ENCODE measurements around the gene CAVIN3.
"Not testable (repeated sequence)": the region's sequence is repeated elsewhere in the genome, so short reads cannot be mapped to it uniquely, and the experiment has no call there.

CAVIN3 gene

DNA sequence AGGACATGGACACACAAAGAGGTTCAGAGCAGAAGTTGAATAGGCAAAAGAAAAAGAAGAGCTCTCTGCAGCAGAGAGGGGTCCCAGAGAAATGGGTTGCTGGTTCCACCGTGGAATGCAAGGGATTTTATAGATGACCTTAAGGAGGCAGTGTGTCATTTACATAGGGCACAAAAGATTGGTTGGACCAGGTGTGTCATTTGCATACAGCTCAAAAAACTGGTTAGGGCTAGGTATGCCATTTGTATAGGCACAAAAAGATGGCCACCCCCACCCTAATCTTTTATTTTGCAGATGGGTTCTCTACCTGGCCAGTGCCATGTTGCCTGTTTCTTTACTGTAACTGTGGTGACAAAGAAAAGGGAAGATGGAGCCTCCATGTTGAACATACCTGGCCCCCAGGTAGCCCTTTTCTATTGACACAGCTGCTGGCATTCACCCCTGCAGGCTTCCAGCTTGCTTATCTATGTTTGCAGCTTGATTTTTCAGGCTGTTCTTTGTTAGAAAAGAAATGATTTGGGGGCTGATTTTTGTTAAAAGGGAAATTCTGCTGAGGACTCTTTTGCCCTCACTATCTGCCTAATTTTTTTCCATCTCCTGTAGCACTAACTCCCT is 3.1 kb upstream of the CAVIN3 start:
- no peak for DNase-seq

DNA sequence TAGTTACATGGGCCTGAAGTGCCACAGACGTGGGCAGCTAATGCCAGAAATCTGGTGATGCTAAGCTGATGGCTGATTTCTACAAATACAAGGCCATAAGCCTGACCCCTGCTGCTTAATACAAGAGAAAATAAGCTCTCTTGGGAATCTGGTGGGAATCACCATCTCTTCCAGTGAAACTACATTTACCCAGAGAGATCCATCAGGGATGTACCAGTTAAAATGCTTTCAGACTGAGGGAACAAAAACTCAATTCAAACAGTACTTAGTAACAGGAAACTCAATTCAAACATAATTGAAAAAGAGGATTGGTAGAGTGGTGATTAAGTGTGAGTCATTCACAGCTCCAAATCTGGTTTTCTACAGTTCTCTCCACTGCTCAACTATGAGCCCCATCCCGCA is 1.7 kb upstream of the CAVIN3 start:
- no peak for DNase-seq

DNA sequence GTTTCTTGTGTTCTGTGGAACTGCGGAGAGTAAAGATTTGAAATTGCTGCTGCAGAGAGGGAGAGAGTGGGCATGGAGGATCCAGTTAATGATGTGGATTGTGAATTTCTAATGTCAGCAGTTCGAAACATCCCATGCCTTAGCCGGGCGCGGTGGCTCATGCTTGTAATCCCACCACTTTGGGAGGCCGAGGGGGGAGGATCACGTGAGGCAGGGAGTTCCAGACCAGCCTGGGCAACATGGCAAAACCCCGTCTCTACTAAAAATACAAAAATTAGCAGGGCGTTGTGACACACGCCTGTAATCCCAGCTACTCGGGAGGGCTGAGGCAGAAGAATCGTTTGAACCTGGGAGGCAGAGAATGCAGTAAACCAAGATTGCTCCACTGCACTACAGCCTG is 1.1 kb upstream of the CAVIN3 start:
- no peak for DNase-seq

DNA sequence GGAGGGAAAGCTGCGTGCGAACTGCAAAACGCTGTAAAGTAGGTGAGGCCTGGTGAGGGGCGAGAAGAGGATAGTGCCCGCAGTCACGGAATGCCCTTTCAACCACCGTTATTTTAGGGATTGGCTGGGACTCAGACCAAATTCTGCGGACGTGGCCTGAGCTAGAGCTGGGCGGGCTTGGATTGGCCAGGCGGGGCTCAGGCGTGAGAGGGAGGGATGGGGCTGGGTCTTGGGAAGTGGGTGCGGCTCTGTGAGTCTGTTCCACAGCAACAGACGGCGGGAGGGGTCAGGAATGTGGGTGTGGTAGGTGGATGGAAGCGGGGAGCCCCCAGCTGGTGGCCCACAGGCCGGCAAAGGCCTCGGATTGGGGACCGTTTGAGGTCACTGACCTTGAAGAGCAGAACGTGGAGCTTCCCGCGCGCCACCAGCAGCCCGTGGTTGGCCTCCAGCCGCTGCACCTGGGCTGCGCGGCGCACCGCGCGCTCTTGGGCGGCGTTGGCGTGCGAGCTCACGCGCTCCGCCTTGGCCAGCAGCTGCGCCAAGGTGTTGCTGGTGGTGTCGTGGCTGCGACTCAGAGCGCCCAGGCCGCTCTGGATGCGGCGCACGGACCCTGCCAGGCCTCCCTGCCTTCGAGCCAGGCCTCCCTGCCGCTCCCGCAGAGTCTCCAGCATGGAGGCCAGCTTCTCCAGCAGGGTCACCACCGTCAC is 444 bp downstream of the CAVIN3 start:
- peak; percentile 58 for DNase-seq

DNA sequence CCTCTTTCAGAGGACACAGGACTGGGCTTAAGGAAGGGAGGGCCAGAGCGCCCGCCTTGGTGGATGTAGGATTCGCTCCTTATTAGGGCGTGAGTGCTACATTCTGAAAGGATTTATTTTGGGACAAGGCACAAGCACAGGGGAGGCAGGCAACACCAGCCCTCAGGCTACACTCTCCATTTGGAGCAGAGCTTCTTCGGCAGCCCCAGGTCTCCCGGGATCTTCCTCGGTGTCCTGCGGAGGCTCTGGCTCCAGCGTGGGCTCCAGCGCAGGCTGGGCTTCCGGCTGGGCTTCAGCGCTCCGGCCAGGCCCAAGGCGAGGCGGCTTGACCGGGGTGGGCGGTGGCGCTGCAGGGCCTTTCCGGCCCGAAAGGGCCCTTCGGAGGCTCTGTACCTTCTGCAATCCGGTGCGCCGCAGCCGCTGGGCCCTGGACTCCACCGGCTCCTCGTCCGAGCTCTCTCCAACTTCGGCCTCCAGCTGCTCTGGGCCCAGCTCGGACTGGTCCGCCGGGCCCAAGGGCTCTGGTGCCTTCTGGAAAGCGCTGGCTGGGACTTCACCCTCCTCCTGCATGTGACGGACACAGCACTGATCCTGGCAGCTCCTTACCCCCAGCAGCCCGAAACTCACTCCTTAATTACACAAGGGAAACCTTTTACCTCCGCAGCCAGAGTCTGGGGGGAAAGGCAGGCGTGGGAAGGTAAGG is 1.1 kb downstream of the CAVIN3 start:
- DNase-seq = no peak

DNA sequence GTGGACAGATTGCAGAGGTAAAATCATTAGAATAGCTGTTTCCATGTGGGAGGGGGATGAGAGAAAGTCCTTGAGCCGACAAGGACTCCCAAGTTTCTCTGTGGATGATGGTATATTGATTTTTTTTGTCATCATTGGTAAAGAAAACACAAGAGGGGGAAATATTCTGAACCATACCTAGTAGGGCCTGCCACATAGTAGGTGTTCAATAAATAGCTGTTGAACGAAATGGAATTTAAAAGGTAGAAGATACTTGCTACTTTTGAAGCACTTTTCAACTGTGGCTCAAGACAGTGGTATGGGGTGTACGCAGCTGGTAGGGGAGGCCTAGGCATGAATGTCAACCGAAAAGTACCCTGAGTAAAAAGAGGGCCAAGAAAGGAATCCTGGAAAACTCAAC is 2.1 kb downstream of the CAVIN3 start:
- no peak for DNase-seq

DNA sequence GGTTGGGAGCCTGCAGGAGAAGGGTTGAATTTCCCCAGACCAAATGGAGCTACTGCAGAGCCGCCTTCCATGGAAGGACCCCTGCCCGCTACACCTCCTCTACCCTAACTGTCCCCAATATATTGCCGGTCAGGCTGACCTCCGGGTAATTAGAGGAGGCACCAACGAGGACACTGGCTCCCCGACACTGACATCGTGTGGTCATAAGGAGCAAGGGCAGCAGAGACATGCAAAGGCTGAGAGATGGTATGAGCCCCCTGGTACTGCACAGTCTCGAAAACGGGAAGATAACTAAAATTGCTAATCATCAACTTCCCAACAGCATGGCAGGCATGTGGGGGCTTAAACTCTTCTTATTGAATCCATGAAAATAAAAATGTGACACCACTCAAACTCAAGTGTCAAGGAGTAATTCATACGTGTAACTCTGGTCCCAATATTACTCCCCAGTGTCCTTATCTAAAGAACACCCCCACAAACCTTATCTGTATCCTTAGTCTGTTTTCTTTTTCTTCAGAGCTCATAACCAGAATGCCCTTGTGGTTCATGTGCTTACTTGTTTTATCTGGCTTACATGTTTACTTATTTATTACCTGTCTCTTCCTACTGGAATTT is 4.4 kb downstream of the CAVIN3 start:
- DNase-seq = no peak

DNA sequence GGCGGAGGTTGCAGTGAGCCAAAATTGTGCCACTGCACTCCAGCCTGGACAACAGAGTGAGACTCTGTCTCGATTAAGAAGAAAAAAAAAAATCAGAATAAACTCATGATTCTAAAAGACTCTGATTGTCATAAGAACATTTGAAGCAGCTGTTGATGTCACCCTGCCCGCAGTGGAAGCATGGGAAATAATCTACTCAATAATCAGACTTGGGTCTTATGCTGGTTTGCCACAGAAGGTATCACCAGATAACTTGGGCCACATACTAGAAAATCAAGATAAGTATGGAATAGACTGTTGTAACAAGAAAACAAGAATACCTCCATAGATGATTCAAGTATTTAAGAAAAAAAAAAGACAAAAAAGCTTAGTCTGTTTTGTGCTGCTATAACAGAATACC is 8.2 kb downstream of the CAVIN3 start:
- DNase-seq = no peak

DNA sequence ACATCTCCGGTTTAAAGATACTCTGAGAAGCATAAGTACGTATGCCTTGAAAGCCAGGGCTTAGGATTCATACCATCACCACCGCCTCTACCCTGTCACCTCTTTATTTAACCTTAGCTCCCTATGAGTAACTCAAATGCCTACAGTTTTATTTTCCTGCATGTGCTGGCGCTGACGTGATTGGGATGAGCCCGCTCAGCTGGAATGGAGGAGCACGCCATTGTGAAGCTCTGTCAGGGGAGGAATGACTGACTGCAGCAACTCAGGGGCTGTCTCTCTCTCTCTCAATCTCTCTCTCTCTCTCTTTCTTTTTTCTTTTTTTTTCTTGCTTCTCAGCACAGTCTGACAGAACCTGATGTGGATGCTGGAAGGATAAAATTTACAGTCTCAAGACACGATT is 12.4 kb downstream of the CAVIN3 start:
- DNase-seq = no peak

DNA sequence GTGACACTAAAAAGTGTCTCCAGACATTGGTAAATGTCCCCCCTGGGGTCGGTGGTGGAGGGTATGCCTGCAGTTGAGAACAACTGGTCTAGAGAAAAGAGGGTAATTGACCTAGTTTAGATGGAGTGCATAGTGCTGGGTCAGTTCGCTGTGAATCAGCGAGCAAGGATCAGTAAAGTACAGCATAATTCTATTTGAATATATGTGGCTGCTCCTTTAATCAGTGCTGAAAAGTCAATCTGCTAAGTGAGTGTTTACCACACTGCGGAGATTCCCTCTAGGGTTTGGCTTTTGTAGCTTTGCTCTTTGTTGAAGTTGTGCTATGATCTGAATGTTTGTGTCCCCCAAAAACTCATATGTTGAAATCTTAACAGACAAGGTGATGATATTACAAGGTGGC is 15.0 kb downstream of the CAVIN3 start:
- no peak for DNase-seq

DNA sequence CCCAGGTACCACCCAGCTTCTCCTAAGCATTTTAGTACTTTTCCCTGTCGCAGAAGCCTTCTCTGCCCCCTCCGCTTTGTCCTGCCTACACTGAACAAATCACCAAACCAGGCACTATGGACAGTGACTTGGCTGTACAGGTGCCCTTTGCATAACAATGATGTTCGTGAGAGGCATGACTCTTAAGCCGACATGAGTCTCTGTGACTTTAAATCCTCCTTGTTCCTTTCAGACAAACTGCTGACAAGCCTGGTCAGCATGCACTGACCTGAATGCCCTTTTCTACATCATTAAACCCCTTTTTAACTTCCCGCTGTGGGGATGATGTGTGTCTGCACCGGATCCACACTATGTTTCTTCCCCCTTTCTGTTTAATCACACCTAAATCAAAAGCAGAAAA is 16.6 kb downstream of the CAVIN3 start:
- no peak for DNase-seq

DNA sequence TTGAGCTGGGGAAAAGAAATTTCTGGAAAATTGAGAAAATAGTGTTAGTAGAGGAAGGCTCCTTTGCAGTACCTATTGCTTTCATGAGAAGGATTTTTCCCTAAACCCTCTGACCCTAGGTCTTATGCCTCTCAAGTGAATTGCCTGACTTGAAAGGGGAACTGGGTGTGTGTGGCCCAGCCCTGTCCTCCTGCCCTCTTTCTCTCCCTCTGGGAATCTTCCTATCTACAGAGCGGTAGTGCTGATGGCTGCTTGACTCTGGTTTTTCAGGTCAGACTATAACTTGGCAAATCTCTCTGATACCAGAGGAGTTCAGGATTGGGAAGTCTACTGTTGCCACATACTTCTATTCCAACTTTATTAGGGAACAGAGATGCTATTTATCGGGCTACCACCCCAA is 19.2 kb downstream of the CAVIN3 start:
- DNase-seq = no peak

DNA sequence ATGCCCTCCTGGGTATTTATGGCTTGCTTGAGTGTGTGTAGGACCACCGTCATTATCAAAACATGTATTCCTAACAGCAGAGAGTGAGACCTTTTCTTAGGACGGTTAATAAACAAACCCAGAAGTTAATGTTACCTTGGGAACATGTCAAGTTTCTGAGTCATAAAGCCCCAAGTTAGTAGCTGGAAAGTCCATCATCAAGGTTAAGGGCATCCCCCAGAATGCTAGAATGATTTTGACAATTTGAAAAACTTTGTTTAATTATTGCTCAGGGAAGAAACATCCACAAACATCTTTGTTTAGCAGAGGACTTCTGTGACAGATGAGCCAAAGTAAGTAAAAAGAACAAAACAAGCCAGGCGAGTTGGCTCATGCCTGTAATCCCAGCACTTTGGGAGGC is 20.0 kb downstream of the CAVIN3 start:
- DNase-seq = no peak

DNA sequence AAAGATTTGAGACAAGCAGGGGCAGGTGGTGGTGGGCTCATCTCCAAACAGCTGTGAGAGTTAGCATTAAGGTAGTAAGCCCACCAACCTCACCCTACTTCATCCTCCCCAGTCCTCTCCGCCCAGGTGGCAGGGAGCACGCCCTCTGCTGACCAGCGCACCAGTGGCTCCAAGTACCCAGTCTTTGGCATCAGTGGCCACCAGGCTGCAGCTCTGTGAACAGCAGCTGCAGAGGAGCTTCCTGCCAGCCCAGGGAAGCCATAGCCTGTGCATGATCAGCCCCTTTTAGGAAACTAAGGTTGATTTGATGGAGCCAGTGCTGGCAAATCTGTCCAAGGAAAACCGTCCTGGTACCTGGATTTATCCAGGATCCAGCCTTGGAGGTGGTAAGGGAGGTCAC is 21.7 kb downstream of the CAVIN3 start:
- DNase-seq = no peak

DNA sequence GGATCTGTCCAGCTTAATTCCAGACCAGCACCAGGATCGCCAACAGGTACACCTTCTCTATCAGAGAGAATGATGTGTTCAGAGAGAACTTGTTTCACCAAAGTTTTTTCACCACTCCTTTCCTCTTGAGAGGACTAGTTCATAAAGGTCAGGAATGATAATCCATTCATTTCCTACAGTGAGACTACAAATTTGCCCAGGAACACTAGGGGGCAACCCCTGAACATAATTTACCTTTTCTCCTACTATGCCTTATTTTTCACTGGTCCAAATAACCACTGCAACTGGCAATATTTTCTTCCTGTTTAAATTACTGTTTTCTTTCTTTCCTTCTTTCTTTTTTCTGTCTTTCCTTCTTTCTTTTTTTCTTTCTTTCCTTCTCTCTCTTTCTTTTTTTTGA is 22.5 kb downstream of the CAVIN3 start:
- DNase-seq = no peak

DNA sequence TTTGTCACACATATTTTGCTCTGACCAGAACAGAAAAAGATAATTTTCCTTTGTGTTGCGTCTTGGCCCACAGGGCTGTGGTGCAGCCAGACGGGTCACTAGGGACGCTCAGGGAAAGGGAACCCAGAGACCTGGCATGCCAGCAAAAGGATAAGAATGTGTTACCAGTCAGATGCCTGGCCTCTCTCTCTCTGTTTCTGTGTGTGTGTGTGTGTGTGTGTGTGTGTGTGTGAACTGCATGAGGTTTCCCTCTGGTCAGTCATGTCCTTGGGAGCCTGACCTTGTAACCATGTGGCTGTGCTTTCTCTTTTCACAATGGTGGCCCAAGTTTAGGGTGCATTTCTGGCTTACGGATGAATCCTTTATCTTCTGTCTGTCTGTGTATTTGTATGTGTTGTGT is 35.3 kb downstream of the CAVIN3 start:
- no peak for DNase-seq

DNA sequence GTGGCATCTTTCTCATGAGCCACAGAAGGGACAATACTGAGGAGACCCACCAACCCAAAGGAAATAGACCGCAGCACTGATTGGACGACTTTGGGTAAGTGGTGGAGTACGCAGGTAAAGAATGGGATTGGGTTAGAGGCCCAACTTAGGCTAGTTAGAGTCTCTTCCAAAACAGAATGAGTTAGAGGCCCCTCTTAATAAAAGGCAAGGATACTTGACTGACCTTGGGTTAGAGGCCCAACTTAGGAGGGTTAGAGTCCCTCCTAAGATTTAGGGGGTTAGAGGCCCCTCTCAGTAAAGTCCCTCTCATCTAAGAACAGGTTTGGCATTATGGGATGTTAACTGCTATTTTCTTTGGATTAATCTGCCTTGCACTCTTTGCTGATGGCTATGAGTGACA is 36.1 kb downstream of the CAVIN3 start:
- DNase-seq = no peak

DNA sequence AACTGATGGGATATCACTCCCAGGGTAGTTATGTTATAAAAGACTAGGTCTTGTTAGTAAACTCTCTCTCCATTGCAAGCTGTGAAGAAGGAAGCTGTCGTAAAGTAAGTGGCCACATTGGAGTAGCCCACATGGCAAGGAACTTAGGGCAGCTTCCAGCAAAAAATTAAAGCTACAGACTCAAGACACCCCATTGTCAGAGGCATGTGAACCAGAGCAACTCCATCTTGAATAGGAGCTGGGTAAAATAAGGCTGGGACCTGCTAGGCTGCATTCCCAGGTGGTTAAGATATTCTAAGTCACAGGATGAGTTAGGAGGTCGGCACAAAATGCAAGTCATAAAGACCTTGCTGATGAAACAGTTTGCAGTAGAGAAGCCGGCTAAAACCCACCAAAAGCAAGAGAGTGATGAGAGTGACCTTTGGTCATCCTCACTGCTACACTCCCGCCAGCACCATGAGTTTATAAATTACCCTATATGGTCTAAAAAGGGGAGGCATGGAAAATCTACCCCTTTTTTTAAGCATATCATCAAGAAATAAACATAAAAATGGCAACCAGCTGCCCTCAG is 36.8 kb downstream of the CAVIN3 start:
- DNase-seq = no peak

DNA sequence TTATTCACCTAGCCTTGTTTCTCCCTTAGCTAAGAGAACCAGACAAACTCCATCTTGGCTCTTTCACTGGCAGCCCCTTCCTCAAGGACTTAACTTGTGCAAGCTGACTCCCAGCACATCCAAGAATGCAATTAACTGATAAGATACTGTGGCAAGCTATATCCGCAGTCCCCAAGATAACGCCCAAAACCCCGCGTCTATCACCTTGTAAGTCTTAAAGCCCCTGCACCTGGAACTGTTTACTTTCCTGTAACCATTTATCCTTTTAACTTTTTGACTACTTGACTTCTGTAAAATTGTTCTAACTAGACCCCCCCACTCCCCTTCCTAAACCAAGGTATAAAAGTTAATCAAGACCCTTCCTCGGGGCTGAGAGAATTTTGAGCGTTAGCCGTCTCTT is 39.5 kb downstream of the CAVIN3 start:
- not testable (repeated sequence) for DNase-seq

DNA sequence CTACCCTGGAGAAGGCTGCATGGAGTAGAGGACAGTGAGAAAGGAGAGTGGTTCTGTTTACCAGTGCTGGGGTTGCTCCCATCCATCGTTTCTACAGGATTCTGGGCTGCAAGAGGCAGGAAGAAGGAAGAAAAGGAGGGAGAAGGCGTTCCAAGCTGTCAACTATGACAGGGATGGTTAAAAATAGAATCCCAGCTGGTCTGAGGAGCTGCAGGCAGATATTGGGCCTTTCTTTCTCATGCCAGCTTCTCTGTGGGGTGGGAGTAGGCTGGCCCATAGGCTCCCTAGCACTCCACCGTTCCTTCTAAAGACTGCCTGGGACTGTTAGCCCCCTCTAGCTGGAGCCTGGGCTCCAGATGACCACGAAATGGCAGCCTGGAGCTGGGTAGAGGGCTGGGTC is 47.1 kb downstream of the CAVIN3 start:
- no peak for DNase-seq

DNA sequence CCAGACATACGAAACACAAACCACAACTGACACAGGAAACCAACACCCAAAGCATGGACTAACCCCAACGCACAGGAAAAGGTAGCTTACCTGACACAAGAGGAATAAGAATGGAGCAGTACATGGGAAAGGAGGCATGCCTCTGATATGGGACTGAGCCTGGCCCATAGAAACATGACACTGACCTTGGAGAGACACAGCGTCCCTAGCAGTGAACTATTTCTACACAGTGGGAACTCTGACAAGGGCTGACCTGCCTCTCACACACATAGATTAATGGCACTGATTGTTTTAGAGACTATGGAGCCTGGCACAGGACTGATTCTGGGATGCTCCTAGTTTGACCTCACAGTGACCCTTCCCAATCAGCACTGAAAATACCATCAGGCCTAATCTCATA is 48.7 kb downstream of the CAVIN3 start:
- DNase-seq = no peak

DNA sequence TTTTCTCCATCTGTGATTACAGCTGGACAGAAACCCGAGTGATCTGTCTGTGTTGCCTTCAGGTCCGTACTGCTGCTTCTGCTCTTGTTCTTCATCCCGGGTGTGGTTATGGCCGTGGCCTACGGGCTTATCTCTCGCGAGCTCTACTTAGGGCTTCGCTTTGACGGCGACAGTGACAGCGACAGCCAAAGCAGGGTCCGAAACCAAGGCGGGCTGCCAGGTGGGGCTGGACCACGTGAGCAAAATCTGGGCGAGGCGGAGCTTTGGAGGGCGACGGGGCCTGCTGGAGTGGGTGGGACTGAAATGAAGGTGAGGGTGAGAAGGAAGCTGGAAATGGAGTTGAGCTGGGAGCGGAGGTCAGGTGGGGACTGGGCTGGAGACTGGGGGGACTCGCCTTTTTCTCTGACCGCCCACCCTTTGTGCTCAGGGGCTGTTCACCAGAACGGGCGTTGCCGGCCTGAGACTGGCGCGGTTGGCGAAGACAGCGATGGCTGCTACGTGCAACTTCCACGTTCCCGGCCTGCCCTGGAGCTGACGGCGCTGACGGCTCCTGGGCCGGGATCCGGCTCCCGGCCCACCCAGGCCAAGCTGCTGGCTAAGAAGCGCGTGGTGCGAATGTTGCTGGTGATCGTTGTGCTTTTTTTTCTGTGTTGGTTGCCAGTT is 49.6 kb downstream of the CAVIN3 start:
- no peak for DNase-seq

DNA sequence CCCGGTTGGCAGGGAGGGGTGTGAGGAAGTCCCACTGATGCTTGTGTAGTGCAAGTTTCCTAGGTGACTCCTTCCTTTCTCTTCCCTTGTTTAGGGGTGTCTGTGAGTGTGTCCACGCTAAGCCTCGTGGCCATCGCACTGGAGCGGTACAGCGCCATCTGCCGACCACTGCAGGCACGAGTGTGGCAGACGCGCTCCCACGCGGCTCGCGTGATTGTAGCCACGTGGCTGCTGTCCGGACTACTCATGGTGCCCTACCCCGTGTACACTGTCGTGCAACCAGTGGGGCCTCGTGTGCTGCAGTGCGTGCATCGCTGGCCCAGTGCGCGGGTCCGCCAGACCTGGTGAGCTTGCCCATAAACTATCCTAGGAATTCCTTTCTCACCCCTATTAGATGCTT is 50.3 kb downstream of the CAVIN3 start:
- DNase-seq = no peak
